ENCODE data around the gene PLA2G4D.
A peak's percentile ranks its signal among the peaks of the same experiment; 100 is the strongest.

The PLA2G4D gene

GRCh38 chr15:42069496-42070278 lies 24.7 kb downstream of the PLA2G4D start:
- no peak for DNase-seq

GRCh38 chr15:42069025-42069424 lies 25.3 kb downstream of the PLA2G4D start:
- DNase-seq: no peak

- DNase-seq: no peak
These were observed 25.8 kb downstream of the PLA2G4D start for GRCh38 chr15:42068601-42069000.

DNA sequence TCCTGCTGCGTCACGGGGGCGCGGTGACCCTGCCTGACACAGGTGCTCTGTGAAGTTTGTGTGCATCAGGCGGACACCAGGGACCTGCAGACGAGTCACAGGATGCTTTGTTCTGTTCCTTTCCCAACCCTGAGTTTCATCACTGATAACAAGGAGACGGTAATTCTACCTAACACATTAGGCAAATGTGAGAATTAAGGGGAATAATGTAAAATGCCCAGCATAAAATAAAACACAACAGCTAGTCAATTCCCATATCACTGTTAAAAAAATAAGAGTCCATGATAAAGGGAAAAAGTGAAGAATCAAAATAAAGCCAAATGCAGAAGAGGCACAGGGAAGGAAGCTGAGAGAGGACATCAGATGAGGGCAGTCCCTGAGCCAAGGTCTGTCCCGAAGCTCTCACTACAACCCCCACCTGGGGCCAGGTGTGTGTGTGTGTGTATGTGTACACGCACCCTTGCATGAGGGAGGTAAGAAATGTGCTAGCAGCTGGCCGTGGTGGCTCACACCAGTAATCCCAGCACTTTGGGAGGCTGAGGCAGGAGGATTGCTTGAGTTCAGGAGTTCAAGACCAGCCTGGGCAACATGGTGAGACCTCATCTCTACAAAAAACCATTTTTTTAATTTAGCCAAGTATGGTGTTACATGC lies 27.5 kb downstream of the PLA2G4D start:
- DNase-seq: no peak

- DNase-seq: no peak
These were observed 28.9 kb downstream of the PLA2G4D start for GRCh38 chr15:42065468-42065867.

DNA sequence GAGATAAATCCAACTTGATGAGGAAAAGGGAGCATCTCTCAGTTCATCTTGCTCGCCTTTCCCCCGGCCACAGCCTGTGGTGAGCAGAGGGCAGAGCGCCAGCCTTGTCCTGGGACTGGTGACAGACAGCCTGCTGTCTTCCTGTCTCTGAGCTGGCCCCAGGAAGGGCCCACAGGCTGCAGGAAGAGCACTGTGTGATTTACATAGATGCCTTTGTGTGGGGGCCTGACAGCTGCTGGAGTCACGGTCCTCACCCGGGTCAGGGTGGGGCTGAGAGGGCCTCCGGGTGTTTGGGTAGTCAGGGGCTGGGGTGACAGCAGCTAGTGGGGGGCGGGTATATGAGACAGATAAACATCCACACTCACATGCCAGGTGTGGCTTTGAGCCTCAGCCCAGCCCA lies 29.3 kb downstream of the PLA2G4D start:
- DNase-seq: no peak

GRCh38 chr15:42064271-42064670 lies 30.1 kb downstream of the PLA2G4D start:
- DNase-seq: no peak

- no peak for DNase-seq
These were observed 31.1 kb downstream of the PLA2G4D start for GRCh38 chr15:42063122-42063848.

GRCh38 chr15:42062284-42062806 lies 32.0 kb downstream of the PLA2G4D start:
- DNase-seq: no peak

- no peak for DNase-seq
These were observed 33.6 kb downstream of the PLA2G4D start for GRCh38 chr15:42060797-42061196.

GRCh38 chr15:42060477-42060763 lies 33.9 kb downstream of the PLA2G4D start:
- no peak for DNase-seq

DNA sequence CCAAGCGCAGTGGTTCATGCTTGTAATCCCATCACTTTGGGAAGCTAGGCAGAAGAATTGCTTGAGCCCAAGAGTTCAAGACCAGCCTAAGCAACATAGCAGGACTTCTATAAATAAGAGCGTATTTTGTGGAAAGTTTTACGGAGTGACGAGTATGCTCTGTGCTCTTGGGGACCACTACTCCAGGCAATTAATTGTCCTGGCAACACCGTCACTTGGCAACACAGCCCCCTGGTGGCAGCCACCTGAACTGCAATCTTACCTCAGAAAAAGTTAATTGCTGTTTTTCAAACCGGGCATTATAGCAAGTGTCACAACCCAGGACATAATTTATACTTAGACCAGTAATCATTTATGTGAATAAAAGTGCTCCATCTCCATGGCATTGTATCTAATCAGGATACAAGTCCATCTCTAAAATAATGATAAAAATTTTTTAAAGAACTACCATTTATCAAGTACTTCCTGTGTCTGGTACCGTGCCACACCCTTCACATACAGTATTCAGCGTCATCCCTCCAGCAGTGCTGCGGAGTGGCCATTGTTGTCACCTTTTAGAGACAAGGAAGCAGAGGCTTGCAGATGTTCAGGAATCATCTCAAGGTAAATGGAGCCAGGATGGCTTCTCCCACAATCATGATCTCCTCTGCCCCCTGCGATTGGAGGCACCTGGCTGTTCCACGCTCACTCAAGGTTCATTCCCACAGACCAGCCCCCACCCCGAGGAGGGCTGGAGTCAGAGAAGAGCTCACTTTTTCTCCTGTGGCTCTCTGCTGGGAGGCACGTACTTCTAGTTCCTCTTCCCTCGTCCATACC lies 34.5 kb downstream of the PLA2G4D start:
- DNase-seq: peak; percentile 6 to 21

DNA sequence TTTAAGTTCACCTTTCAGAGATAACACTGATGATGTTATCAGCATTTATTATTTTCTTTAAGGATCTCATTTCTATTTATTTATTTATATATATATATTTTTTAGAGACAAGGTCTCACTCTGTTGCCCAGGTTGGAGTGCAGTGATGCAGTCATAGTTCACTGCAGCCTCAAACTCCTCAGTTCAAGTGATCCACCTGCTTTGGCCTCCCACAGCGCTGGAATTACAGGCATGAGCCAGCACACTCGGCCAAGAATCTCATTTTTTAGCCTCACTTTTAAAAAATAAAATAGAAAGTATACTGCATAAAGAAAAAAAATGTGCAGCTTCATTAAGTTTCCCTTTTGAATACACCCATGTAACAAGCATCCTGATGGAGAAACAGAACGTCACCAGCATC lies 35.6 kb downstream of the PLA2G4D start:
- DNase-seq: no peak

- DNase-seq: no peak
These were observed 36.3 kb downstream of the PLA2G4D start for GRCh38 chr15:42057799-42058646.

- peak in 1 of 2 experiments; percentile 30 for DNase-seq
These were observed 37.2 kb downstream of the PLA2G4D start for GRCh38 chr15:42056934-42057798.

GRCh38 chr15:42053914-42054313 lies 40.4 kb downstream of the PLA2G4D start:
- no peak for DNase-seq

GRCh38 chr15:42053010-42053409 lies 41.4 kb downstream of the PLA2G4D start:
- no peak for DNase-seq

- no peak for DNase-seq
These were observed 43.7 kb downstream of the PLA2G4D start for GRCh38 chr15:42050484-42051255.

- DNase-seq: no peak
These were observed 45.6 kb downstream of the PLA2G4D start for GRCh38 chr15:42048821-42049200.
